Ovary (tissue), 3 donors: ENCODE measurements around the gene RAB4A.

Experiments
- CTCF ChIP-seq, 3 donors: fragments of 450-650 bp in 2 of 3; fragments of 200-600 bp in 1 of 3; IDR thresholded peaks; one replicate each; pipeline versions ENCODE4 v1.5.1 to v1.8.0; 2016 to 2022; ENCODE audit warnings: antibody characterized with exemption in 3 of 3, mild to moderate bottlenecking in 1 of 3
- POLR2A ChIP-seq: fragments of 450-650 bp; IDR thresholded peaks from one replicate; pipeline ENCODE4 v1.6.1; 2017; ENCODE audit warnings: antibody characterized with exemption, mild to moderate bottlenecking, moderate library complexity
- donor health status: DM: no; HTN: no; CAD: no.

GRCh38 chr1:229244091-229244490, 26.8 kb upstream of the RAB4A start:
- TF ChIP-seq CTCF (IDR thresholded peaks at IDR 0.05) (no peak), POLR2A (no peak)
